Fibroblast of skin of right quadriceps (primary cell): ENCODE measurements around the gene SLC35B3.

Experiments
- DNase-seq: peaks from one replicate; pipeline ENCODE4 v3.0.0-alpha.2; 2013

The SLC35B3 gene

DNA sequence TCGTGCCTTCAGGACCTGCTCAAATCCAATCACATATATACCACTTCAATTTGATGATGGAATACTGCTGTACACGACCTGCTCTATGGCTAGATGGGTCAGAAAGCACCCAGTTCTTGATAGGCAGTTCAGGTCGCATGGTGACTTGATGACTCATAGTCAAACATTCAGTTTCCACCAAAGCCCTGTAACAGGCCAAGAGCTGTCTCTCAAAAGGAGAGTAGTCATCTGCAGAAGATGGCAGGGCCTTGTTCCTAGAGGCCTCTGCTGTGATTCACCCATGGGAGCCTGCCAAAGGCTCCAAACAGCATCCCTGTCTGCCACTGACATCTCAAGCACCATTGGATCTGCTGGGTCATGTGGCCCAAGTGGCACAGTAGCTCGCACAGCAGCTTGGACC, 29.4 kb downstream of the SLC35B3 start:
- peak; percentile 8 for DNase-seq

DNA sequence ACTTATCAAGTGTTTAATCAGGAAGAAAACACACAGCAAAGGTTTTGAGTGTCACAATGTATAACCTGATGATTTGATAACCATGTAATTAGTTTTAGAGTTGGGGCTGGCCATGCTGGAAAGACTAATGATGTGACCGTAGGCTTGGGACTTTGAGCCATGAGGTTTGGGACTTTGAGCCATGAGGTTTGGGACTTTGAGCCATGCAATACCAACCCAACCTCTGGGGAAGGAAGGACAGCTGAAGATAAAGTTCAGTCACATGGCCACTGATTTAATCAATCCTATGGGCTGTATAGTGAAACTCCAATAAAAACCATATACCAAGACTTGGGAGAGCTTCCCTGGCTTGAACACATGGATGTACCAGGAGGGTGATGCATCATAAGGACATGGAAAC, 32.8 kb downstream of the SLC35B3 start:
- DNase-seq: no peak

DNA sequence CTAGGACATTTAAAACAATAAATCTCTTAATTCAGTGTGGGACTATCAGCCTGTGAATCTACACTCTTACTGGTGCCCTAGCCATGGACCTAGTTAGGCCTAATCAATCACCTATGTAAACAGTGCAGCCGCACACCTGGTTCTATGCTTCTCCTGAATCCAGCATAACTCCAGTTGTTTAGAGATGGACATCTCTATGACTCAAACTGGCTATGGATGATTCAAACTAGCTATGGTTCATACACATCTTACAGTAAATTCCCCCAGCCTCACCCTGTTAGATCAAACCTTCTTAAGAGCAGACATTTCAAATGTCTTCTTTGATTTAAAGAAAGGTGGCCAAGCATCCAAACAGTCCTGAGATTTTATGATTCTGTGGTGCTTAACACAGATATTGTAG, 34.7 kb downstream of the SLC35B3 start:
- no peak for DNase-seq

DNA sequence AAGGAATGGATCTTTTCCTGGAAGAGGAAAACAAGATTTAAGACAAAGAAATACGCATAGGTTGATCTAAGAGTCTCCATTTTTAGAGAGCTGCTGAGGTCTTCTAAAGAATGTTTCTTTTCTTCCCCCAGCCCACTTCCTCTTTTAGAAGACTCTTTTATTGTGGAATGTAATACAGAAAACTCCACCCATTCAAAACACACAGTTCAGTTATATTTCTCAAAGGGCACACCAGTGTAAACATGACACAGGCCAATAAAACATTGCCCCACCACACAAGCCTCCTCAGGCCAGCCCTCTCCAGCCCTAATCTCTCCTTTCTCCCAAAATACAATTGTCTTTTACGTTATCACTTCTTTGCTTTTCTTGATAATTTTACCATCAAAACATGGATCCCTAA, 42.8 kb downstream of the SLC35B3 start:
- DNase-seq: no peak

DNA sequence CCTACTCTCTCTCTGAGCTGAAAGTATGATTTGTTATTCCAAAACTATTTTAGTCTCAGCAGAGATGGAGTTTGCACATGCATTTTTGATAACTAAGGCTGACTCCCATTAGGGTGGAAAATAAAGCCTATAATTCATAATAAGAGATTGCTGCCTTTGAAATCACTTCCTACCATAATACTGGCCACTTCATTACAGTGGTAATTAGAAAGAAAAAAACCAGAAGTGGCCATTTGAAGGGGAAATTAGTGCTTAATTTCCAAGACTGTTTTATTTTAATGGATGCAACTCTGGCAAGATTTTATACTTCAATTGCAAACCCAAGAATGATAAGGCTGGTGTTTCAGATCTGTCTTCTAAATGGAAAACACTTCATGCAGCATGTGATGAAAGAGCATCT, 43.4 kb downstream of the SLC35B3 start:
- DNase-seq: no peak

DNA sequence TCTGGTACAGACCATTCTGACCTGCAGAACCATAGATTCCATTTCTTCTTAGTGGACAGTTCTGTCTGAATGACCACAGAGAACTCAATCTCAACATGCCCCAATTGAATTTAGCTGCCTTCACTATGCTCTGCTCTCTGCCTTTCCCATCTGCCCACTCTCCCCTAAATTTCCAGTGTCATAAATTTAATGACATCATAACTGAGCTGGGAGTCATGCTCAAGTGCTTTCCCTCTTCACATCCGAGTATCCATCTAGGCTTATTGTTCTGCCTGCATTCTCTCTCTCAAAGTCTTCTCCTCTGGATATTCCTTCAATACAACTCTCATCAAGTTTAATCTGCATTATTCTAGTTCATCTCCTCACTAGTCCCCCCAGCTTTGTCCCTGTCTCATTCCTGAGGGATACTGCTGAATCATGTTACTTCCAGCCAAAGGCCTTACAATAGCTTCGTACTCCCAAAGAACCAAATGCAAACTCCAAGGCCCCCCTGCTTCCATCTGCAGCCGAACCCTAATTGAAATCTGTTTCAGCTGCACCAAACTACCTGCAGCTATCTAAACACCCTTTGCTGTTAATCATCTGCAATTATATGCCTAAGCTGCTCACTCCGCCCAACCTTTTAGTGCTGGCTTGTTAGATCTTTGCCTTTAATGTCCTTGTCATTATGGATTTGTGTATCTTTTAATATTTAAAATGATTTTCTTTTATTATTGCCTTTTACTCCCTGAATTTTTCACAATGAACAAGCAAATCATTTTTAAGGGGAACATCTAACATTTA, 46.1 kb downstream of the SLC35B3 start:
- DNase-seq: no peak

DNA sequence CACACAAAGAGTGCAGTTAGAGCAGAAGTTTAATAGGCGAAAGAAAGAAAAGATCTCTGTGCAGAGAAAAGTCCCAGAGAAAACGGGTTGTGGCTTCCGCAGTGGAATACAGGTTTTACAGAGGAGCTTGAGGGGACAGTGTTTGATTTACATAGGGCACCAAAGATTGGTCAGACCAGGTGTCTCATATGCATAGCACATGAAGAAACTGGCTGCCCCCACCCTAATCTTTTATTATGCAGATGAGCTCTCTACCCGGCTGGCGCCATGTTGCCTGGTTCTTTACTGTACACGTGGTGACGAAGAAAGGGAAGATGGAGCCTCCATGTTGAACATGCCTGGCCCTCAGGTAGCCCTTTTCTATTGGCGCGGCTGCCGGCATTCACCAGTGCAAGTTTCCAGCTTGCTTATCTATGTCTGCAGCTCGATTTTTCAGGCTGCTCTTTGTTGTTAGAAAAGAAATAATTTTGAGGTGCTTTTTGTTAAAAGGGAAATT, 47.4 kb downstream of the SLC35B3 start:
- no peak for DNase-seq

DNA sequence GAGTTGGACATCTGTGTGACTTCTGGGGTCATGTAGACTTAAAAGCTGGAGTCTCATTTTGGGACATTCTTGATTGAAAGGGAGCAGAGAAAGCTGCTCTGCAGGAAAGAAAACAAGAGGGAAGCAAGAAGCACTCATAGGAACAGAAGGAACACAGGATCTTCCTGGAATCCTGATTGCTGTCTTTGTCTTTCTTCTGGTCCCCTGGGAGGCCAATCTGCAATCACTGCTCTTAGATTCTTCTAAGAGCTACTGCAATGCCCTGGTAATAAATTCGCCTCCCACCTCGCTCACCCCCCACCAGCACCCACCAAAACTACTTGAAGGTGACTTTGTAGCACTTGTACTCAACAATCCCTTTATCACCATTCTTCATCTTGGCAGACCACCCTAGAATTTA, 51.8 kb downstream of the SLC35B3 start:
- no peak for DNase-seq

DNA sequence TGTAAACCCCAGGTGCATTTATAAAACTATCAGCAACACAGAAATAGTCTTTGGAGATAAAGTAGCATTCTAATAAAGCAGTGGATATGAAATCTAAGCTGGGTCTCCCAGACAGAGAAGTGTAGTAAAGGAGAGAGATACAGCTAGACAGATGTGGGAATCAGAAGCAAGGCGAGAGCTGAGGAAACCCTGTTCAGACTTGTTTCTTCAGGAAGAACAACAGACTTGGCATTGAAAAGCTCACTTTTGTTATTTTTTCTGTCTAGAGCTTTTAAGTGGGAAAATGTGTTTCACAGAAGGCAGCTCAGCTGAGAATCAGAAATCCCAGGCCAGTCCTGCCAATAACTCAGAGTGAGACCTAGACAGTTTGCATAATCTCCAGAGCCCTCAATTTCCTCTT, 52.9 kb downstream of the SLC35B3 start:
- DNase-seq: no peak

DNA sequence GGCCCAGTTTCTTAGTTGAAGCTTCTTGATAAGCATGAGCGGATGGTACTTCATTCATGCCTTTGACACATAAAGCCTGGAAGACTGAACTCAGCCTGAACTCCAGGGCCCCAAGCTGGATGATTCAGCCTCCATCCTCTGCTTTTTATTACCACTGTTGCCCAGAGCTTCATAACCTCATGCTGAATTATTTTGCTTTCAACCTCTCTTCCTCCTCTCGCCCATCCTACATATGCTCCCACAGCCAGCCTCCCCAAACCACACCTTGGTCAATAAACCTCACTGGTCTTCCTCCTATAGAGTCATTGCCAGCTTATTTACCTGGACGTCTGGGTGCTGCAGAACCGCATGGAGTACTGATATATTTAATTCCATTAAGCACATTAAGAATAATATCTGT, 59.4 kb downstream of the SLC35B3 start:
- DNase-seq: no peak
